H1 (cell line): ENCODE measurements around the gene TOB2. TPM values are rescaled to one million over a fixed set of nuclear protein-coding genes. Genes with fewer than 3 reads are reported as not detected.

Experiments
- CTCF ChIA-PET: fragments of 300-600 bp; sonication (Branson Sonifier 250); formaldehyde crosslinking; loops from one replicate; lab custom pipeline; 2021; ENCODE audit not compliant: partially characterized antibody; lab: Charles Lee
- POLR2A ChIA-PET: fragments of 300-600 bp; sonication (Branson Sonifier 250); formaldehyde crosslinking; loops from one replicate; lab custom pipeline; 2021; ENCODE audit warnings: inconsistent platforms; ENCODE audit not compliant: partially characterized antibody; lab: Charles Lee
- DNase-seq, 2 experiments: peaks; one replicate each; pipeline versions ENCODE4 v3.0.0 to v3.0.0-alpha.2; 2010 to 2022; ENCODE audit warnings: low spot score in 2 of 2, low read depth in 1 of 2, mixed read lengths in 1 of 2
- FAIRE-seq: peaks from 2 replicates; lab custom pipeline; 2011; peaks lifted over from hg19 to GRCh38; lab: Jason Lieb, UNC
- H2AFZ ChIP-seq: 2 replicates; pipeline ENCODE4 v1.8.1; 2012; ENCODE audit warnings: low read length, inconsistent platforms
- H2AK5ac ChIP-seq: 2 replicates; pipeline ENCODE4 v1.6.1; 2013; ENCODE audit warnings: low read depth, low read length
- H2BK120ac ChIP-seq: replicated peaks from 2 replicates; pipeline ENCODE3; 2013; ENCODE audit warnings: low read depth, low read length, inconsistent platforms
- H2BK12ac ChIP-seq: 2 replicates; pipeline ENCODE4 v1.6.1; 2013; ENCODE audit warnings: low read depth, low read length
- H2BK15ac ChIP-seq: 2 replicates; pipeline ENCODE4 v1.6.1; 2013; ENCODE audit warnings: low read length
- H2BK20ac ChIP-seq: 2 replicates; pipeline ENCODE4 v1.6.1; 2013; ENCODE audit warnings: low read length
- H2BK5ac ChIP-seq: 2 replicates; pipeline ENCODE4 v1.6.1; 2013; ENCODE audit warnings: low read depth, low read length
- H3K14ac ChIP-seq: 2 replicates; pipeline ENCODE4 v1.6.1; 2013; ENCODE audit warnings: inconsistent platforms; ENCODE audit not compliant: insufficient read length
- H3K18ac ChIP-seq: 2 replicates; pipeline ENCODE4 v1.6.1; 2013; ENCODE audit warnings: low read length; ENCODE audit errors: extremely low read depth
- H3K23ac ChIP-seq: 2 replicates; pipeline ENCODE4 v1.6.1; 2013; ENCODE audit warnings: inconsistent platforms; ENCODE audit not compliant: insufficient read length
- H3K23me2 ChIP-seq: 2 replicates; pipeline ENCODE4 v1.6.1; 2013; ENCODE audit warnings: low read depth, low read length
- H3K27ac ChIP-seq: 2 replicates; pipeline ENCODE4 v1.6.1; 2011; ENCODE audit warnings: low read depth, low read length, inconsistent platforms
- H3K27me3 ChIP-seq, 4 experiments: replicated peaks in 1 of 4; 1 replicate in 1 of 4; 2 replicates in 3 of 4; pipeline versions ENCODE4 v1.6.1 to v1.8.1; 2011 to 2013; ENCODE audit warnings: low read length in 3 of 4, mild to moderate bottlenecking in 3 of 4, inconsistent platforms in 2 of 4, mixed read lengths in 2 of 4, moderate library complexity in 1 of 4; ENCODE audit not compliant: control insufficient read depth in 3 of 4, insufficient read depth in 3 of 4; ENCODE audit errors: extremely low read depth in 1 of 4
- H3K36me3 ChIP-seq, 4 experiments: 2 replicates each; pipeline versions ENCODE4 v1.6.1 to v1.8.1; 2011 to 2013; ENCODE audit warnings: mild to moderate bottlenecking in 4 of 4, low read length in 3 of 4, moderate library complexity in 2 of 4, control low read depth in 1 of 4, inconsistent platforms in 1 of 4; ENCODE audit not compliant: insufficient read depth in 4 of 4, control insufficient read depth in 2 of 4
- H3K4ac ChIP-seq: replicated peaks from 2 replicates; pipeline ENCODE3; 2013; ENCODE audit warnings: low read length, low read depth, mixed read lengths, inconsistent platforms; ENCODE audit not compliant: insufficient read length
- H3K4me1 ChIP-seq, 4 experiments: replicated peaks in 1 of 4; 1 replicate in 1 of 4; 2 replicates in 3 of 4; pipeline versions ENCODE4 v1.6.1 to v1.8.1; 2011 to 2013; ENCODE audit warnings: low read length in 3 of 4, inconsistent platforms in 2 of 4, mixed read lengths in 1 of 4; ENCODE audit not compliant: insufficient read depth in 4 of 4, control insufficient read depth in 3 of 4
- H3K4me2 ChIP-seq, 2 experiments: 2 replicates each; pipeline versions ENCODE4 v1.6.1 to v1.8.1; 2011 to 2013; ENCODE audit warnings: low read depth in 2 of 2, low read length in 2 of 2, control low read depth in 1 of 2, inconsistent platforms in 1 of 2, mild to moderate bottlenecking in 1 of 2; ENCODE audit not compliant: insufficient read depth in 1 of 2
- H3K4me3 ChIP-seq, 4 experiments: fragments of 200-600, 300-600 bp in 1 of 4; sonication (generic), shearing (Covaris generic), sonication (Bioruptor Twin) in 1 of 4; 2 replicates each; pipeline versions ENCODE4 v1.5.1 to v1.8.1; 2011 to 2016; ENCODE audit warnings: low read length in 4 of 4, low read depth in 3 of 4, control low read depth in 2 of 4, inconsistent platforms in 2 of 4, mild to moderate bottlenecking in 2 of 4, mixed read lengths in 1 of 4, moderate library complexity in 1 of 4; ENCODE audit not compliant: insufficient read depth in 2 of 4; ENCODE audit errors: extremely low read depth in 1 of 4
- H3K56ac ChIP-seq: replicated peaks from 2 replicates; pipeline ENCODE3; 2013; ENCODE audit warnings: low read depth, mild to moderate bottlenecking, mixed read lengths, low read length, inconsistent platforms; ENCODE audit not compliant: insufficient read length
- H3K79me1 ChIP-seq: 2 replicates; pipeline ENCODE4 v1.6.1; 2013; ENCODE audit warnings: low read depth, low read length, control low read depth
- H3K79me2 ChIP-seq, 2 experiments: 2 replicates each; pipeline versions ENCODE4 v1.6.1 to v1.8.1; 2012 to 2013; ENCODE audit warnings: low read length in 2 of 2, mild to moderate bottlenecking in 2 of 2, inconsistent platforms in 1 of 2; ENCODE audit not compliant: insufficient read depth in 2 of 2, control insufficient read depth in 1 of 2
- H3K9ac ChIP-seq, 4 experiments: replicated peaks in 1 of 4; 1 replicate in 1 of 4; 2 replicates in 3 of 4; pipeline versions ENCODE4 v1.6.1 to v1.8.1; 2011 to 2013; ENCODE audit warnings: low read depth in 3 of 4, low read length in 3 of 4, control low read depth in 2 of 4, mild to moderate bottlenecking in 2 of 4, moderate library complexity in 2 of 4, inconsistent platforms in 1 of 4; ENCODE audit errors: extremely low read depth in 1 of 4
- H3K9me3 ChIP-seq, 2 experiments: 2 replicates each; pipeline versions ENCODE4 v1.6.1 to v1.8.1; 2012 to 2013; ENCODE audit warnings: mild to moderate bottlenecking in 2 of 2, moderate library complexity in 2 of 2, control low read depth in 1 of 2, inconsistent platforms in 1 of 2, low read depth in 1 of 2, low read length in 1 of 2, mixed read lengths in 1 of 2; ENCODE audit not compliant: insufficient read depth in 2 of 2
- H4K20me1 ChIP-seq, 2 experiments: replicated peaks in 1 of 2; 2 replicates each; pipeline versions ENCODE3 to v1.8.1; 2011 to 2013; ENCODE audit warnings: inconsistent platforms in 2 of 2, low read length in 2 of 2, mild to moderate bottlenecking in 1 of 2; ENCODE audit not compliant: insufficient read depth in 2 of 2, control insufficient read depth in 1 of 2
- H4K5ac ChIP-seq: 2 replicates; pipeline ENCODE4 v1.6.1; 2013; ENCODE audit warnings: low read length, low read depth, mixed read lengths, inconsistent platforms; ENCODE audit not compliant: insufficient read length
- H4K8ac ChIP-seq: 2 replicates; pipeline ENCODE4 v1.8.0; 2013; ENCODE audit warnings: mild to moderate bottlenecking, moderate library complexity, low read length, inconsistent platforms; ENCODE audit not compliant: insufficient read depth; ENCODE audit errors: extremely low read depth
- H4K91ac ChIP-seq: replicated peaks from 2 replicates; pipeline ENCODE3; 2013; ENCODE audit warnings: low read length, mixed read lengths, inconsistent platforms; ENCODE audit not compliant: insufficient read length
- ATF2 ChIP-seq: IDR thresholded peaks from 2 replicates; pipeline ENCODE4 v1.6.1; 2012; ENCODE audit warnings: low read length, inconsistent platforms
- WGBS, 2 experiments: shearing (Covaris generic) in 1 of 2; methylation state at CpG; one replicate each; pipeline versions ENCODE4 v1.1.6 to v1.1.7; 2013 to 2015; ENCODE audit warnings: low lambda C conversion rate in 2 of 2, mixed read lengths in 2 of 2, inconsistent platforms in 1 of 2, low coverage in 1 of 2, missing lambda C conversion rate in 1 of 2; ENCODE audit not compliant: insufficient replicate concordance in 2 of 2, insufficient coverage in 1 of 2, insufficient read length in 1 of 2; ENCODE audit errors: extremely low coverage in 1 of 2, missing lambda C conversion rate in 1 of 2; 5-methylcytosine and 5-hydroxymethylcytosine counted together
- polyA plus RNA-seq, 7 experiments: library from polyadenylated mRNA; depleted of rRNA in 3 of 7; stranded (reverse) in 5 of 7; unstranded in 2 of 7; fragments of >200 nt in 5 of 7; fragments of 200-250 nt in 2 of 7; gene quantifications; 1 replicate in 5 of 7; 2 replicates in 1 of 7; 4 replicates in 1 of 7; pipeline versions ENCODE4 v1.2.1 to v1.2.3, GENCODE V29; 2011 to 2013; ENCODE audit warnings: missing spikeins in 2 of 7, mixed read lengths in 2 of 7
- total RNA-seq: library from RNA; stranded (reverse); fragmentation: NEBNext Ultra II Directional; extraction: Animal tissue kit (Norgen Biotek cat#: 25700); gene quantifications from 2 replicates; pipeline ENCODE4 v1.2.1, GENCODE V29; 2021

TOB2 gene
- total and polyA plus RNA-seq, 2 of the 8 experiments (the other 6 are each of a cell fraction or from before 2014, with no cell fraction given): 27.0 to 54.1 TPM

DNA sequence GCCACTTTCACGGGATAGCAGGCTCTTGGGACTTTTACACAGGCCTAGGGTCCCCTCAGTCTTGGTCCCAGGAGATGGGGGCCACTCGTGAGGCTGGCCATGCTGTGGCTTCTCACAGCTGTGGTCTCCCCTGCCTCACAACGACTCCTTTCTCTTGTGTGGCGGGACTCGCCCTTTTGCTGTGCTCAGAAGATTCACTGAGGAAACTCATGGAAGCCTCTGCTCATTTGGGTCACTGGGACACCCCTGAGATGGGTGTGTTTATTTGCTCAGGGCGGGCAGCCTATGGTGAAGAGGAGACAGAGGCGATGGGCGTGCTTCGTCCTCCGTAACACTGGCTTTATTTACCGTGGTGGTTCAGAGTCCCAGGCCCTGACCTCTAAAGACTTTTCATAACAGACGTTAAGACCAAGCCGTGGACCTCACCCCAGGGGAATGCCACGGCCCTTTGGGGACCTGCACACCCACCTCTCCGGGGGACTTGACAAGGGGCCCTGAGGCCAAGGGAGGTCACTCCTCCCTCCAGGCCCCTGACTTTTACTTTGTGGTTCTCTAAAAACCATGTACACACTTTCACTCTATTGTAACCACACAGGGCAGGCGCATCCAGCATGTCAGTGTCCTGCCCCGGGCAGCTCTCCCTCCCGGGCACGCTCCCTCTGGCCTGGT lies 49.3 kb downstream of the TOB2 start:
- H3K4ac ChIP-seq: no peak overlapping the region
- H3K79me2 ChIP-seq: no peaks in the 10 kb centered on the region
- no peak overlapping the region for H3K4me3 ChIP-seq
- no peak overlapping the region for H3K14ac ChIP-seq
- H2BK5ac ChIP-seq: no peak overlapping the region
- ChIA-PET POLR2A (interaction anchor here (0.6 to 9.8 kb wide), 4 partner anchors 13 to 115 kb away, joined by 3 to 106 read pairs (median 10); partner anchors contain the start of gene TOB2), CTCF (interaction anchor here (1.1 to 15.8 kb wide), 4 partner anchors 14 to 141 kb away, joined by 3 to 269 read pairs (median 4); no protein-coding TSS in a partner anchor)
- H3K23me2 ChIP-seq: no peaks in the 10 kb centered on the region
- H4K20me1 ChIP-seq: no peaks in the 10 kb centered on the region
- H4K91ac ChIP-seq: no peak overlapping the region
- no peak overlapping the region for H2AK5ac ChIP-seq
- H3K4me1 ChIP-seq: peaks cover 0 to 3% (median 0%) of the 10 kb centered on the region in 4 experiments; a peak in 1 of 7 replicates
- no peak overlapping the region for H2AFZ ChIP-seq
- H4K5ac ChIP-seq: no peak overlapping the region
- no peak overlapping the region for H3K23ac ChIP-seq
- 94% methylated on average over 19 of the region's 19 CpGs; no CpG with 5 or more reads in 1 of the 2 experiments for whole genome bisulfite sequencing, 2 experiments
- TF ChIP-seq ATF2: no peak
- no peaks in the 10 kb centered on the region for H3K9me3 ChIP-seq
- no peak overlapping the region for H2BK20ac ChIP-seq
- H3K36me3 ChIP-seq: peaks cover 0 to 12% (median 1%) of the 10 kb centered on the region in 4 experiments; a peak in 5 of 8 replicates
- no peak overlapping the region for H2BK15ac ChIP-seq
- H3K56ac ChIP-seq: no peak overlapping the region
- H3K18ac ChIP-seq: no peak overlapping the region
- no peak for DNase-seq
- H3K4me2 ChIP-seq: no peak overlapping the region
- no peak overlapping the region for H3K27ac ChIP-seq
- H4K8ac ChIP-seq: no peak overlapping the region; the same call in 1 of the 2 replicates
- H2BK12ac ChIP-seq: no peak overlapping the region
- H3K9ac ChIP-seq: no peak overlapping the region
- FAIRE-seq: no peak
- H3K79me1 ChIP-seq: no peaks in the 10 kb centered on the region
- H3K27me3 ChIP-seq: no peaks in the 10 kb centered on the region
- H2BK120ac ChIP-seq: no peak overlapping the region
